Caco-2 (cell line): ENCODE measurements around the gene SELENOF. TPM values are rescaled to one million over a fixed set of nuclear protein-coding genes. Genes with fewer than 3 reads are reported as not detected.

Experiments
- Bru-seq: library from RNA; stranded (reverse); fragments of 400-500 nt; gene quantifications from one replicate; lab custom pipeline; 2021; lab: Mats Ljungman, UMichigan
- BruChase-seq, 2 experiments: library from RNA; stranded (reverse); fragments of 400-500 nt; gene quantifications; one replicate each; lab custom pipeline; 2021; lab: Mats Ljungman, UMichigan
- BruUV-seq: library from RNA; stranded (reverse); fragments of 400-500 nt; replicated peaks from 2 replicates; lab custom pipeline; 2021; lab: Mats Ljungman, UMichigan
- CTCF ChIA-PET: fragments of 300-600 bp; sonication (Branson Sonifier 250); formaldehyde crosslinking; loops from one replicate; lab custom pipeline; 2022; ENCODE audit warnings: antibody characterized with exemption; lab: Charles Lee
- POLR2A ChIA-PET: fragments of 300-600 bp; sonication (Branson Sonifier 250); formaldehyde crosslinking; loops from one replicate; lab custom pipeline; 2022; ENCODE audit warnings: antibody characterized with exemption; lab: Charles Lee
- DNase-seq, 2 experiments: peaks; one replicate each; pipeline versions ENCODE4 v3.0.0 to v3.0.0-alpha.2; 2020 to 2022
- H3K27me3 ChIP-seq: replicated peaks from 2 replicates; pipeline ENCODE4 v1.6.0; 2011; ENCODE audit warnings: low read length; ENCODE audit not compliant: control insufficient read depth, insufficient read depth
- H3K36me3 ChIP-seq: 2 replicates; pipeline ENCODE4 v1.5.1; 2011; ENCODE audit warnings: low read length; ENCODE audit not compliant: control insufficient read depth, insufficient read depth
- H3K4me1 ChIP-seq: fragments of 250-450 bp; sonication (Bioruptor Pico); 2 replicates; pipeline ENCODE4 v1.5.1; 2020; ENCODE audit warnings: mild to moderate bottlenecking
- H3K4me3 ChIP-seq: 2 replicates; pipeline ENCODE4 v1.5.1; 2011; ENCODE audit warnings: low read depth, mild to moderate bottlenecking, control low read depth, low read length
- H3K9me3 ChIP-seq: fragments of 250-450 bp; sonication (Bioruptor Pico); 2 replicates; pipeline ENCODE4 v1.5.1; 2020; ENCODE audit warnings: mild to moderate bottlenecking, moderate library complexity
- H3K27ac Mint-ChIP-seq: one replicate; pipeline ENCODE4 v1.8.0; 2022; ENCODE audit warnings: mixed read lengths; ENCODE audit not compliant: unreplicated experiment
- H3K27me3 Mint-ChIP-seq: one replicate; pipeline ENCODE4 v1.8.0; 2022; ENCODE audit warnings: mixed read lengths; ENCODE audit not compliant: insufficient read depth, unreplicated experiment
- H3K36me3 Mint-ChIP-seq: one replicate; pipeline ENCODE4 v1.8.0; 2022; ENCODE audit warnings: mild to moderate bottlenecking, mixed read lengths; ENCODE audit not compliant: insufficient read depth, unreplicated experiment
- H3K4me1 Mint-ChIP-seq: one replicate; pipeline ENCODE4 v1.8.0; 2022; ENCODE audit warnings: low read depth, mixed read lengths; ENCODE audit not compliant: unreplicated experiment
- H3K4me3 Mint-ChIP-seq: one replicate; pipeline ENCODE4 v1.8.0; 2022; ENCODE audit warnings: mild to moderate bottlenecking, moderate library complexity, mixed read lengths; ENCODE audit not compliant: unreplicated experiment
- H3K9me3 Mint-ChIP-seq: one replicate; pipeline ENCODE4 v1.8.0; 2022; ENCODE audit warnings: mixed read lengths; ENCODE audit not compliant: unreplicated experiment
- CTCF ChIP-seq, 2 experiments: fragments of 200-600 bp in 1 of 2; IDR thresholded peaks; 1 replicate in 1 of 2; 2 replicates in 1 of 2; pipeline versions ENCODE4 v1.5.1 to v1.8.0; 2011 to 2022; ENCODE audit warnings: antibody characterized with exemption in 1 of 2, control low read depth in 1 of 2, inconsistent platforms in 1 of 2, low read depth in 1 of 2, low read length in 1 of 2, mild to moderate bottlenecking in 1 of 2, moderate library complexity in 1 of 2; ENCODE audit not compliant: insufficient read depth in 1 of 2, severe bottlenecking in 1 of 2, unreplicated experiment in 1 of 2
- intact Hi-C: fragments of 100-400 bp; cut with micrococcal nuclease; formaldehyde crosslinking; loops from one replicate; pipeline ENCODE4 v1.10.0; 2022; ENCODE audit not compliant: unreplicated experiment
- long read RNA-seq: library from polyadenylated mRNA; stranded (forward); transcript quantifications from one replicate; pipeline ENCODE4 v2.0.0, GENCODE V29; 2022
- total RNA-seq: library from RNA; stranded (reverse); gene quantifications from 2 replicates; pipeline ENCODE4 v1.2.3, GENCODE V29; 2022

SELENOF gene
- 161 and 166 TPM in 2 replicates for total RNA-seq
- percentile 88 among the genes with signal in this experiment for Bru-seq, nascent RNA
- BruChase-seq, experiment 1, labeled RNA remaining after a 2-hour chase = percentile 81 among the genes with signal in this experiment
- BruChase-seq, experiment 2, labeled RNA remaining after a 6-hour chase = percentile 88 among the genes with signal in this experiment
- long read RNA-seq, transcript SELENOF-202 (4 exons, 1,220 nt) = minor isoform, 33 of 375 reads
- long read RNA-seq, transcript SELENOF-205 (5 exons, 831 nt) = minor isoform, 5 of 375 reads
- long read RNA-seq, transcript SELENOF-201 (5 exons, 1,781 nt) = major isoform, 297 of 375 reads
- long read RNA-seq, partial matches to known transcripts = 10 of 375 reads
- long read RNA-seq, other reads (novel, unspliced or antisense) = 30 of 375 reads

DNA sequence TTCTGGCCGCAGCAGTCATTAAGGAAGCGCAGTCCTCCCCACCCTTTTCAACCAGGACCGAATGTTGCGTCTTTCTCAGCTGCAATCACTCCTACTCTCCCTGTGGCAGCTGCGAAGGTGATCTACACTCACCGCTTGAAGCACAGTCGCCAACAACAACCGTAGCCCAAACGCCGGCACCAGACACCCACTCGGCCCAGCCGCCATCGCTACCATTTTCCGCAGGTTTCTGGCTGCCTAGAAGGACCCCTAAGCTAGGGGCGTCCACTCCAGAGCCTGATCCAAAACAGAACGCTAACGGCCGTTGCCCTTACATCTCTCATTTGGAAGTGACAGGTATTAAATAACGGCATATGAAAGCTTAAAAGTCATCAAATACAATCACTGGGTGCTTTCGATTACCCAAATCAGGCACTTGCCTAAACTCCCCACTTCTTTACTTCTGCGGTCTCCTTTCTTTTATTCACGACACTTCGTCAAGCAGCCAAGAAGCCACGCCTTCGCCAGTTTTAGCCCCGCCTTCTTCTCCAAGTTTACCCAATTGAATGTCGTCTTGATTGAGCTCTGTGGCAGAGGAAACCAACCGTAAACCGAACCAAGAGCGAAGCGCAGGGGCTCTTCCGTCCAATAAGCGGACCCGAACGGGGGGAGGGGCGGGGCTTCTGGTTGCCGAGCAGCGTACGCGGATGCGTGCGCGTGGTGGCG, at the start of gene SELENOF:
TSS of gene SELENOF (minus strand) at position 231 of the 705 bp plus-strand sequence. CDS start at position 216, 15 bp downstream.
- Mint-ChIP-seq H3K27ac (no peak within 1 kb of the TSS), H3K27me3 (no peaks in the 10 kb centered on the region), H3K4me3 (no peak within 1 kb of the TSS), H3K9me3 (no peaks in the 10 kb centered on the region), H3K4me1 (peaks cover 11% of the 10 kb centered on the region), H3K36me3 (peaks cover 23% of the 10 kb centered on the region)
- no peak for TF ChIP-seq CTCF (IDR thresholded peaks at IDR 0.05; ENCODE audit: insufficient read depth in 1 of 2, low read depth in 1 of 2, low read length in 1 of 2, severe bottlenecking in 1 of 2, unreplicated experiment in 1 of 2)
- Histone ChIP-seq H3K9me3 (no peaks in the 10 kb centered on the region), H3K4me1 (no peaks in the 10 kb centered on the region; the same call in none of the 2 replicates), H3K27me3 (no peaks in the 10 kb centered on the region), H3K4me3 (peak within 1 kb of the TSS; percentile 92), H3K36me3 (no peaks in the 10 kb centered on the region)
- ChIA-PET CTCF (interaction anchor here (0.6 to 1.3 kb wide), 5 partner anchors 20 to 210 kb away, joined by 3 to 6 read pairs (median 4); partner anchors contain the start of gene SH3GLB1), POLR2A (interaction anchor here (0.6 to 1.0 kb wide), 7 partner anchors 20 to 209 kb away, joined by 3 to 8 read pairs (median 6); no protein-coding TSS in a partner anchor)
- DNase-seq = peak; percentile 96 to 98
- no TSS peak for BruUV-seq
- intact Hi-C loops = loop anchor here (1.0 to 10.0 kb wide), 4 partner anchors 111 to 529 kb away; partner anchors contain the start of gene SH3GLB1

- no peaks in the 10 kb centered on the region for H3K4me1 Mint-ChIP-seq
- BruUV-seq = no TSS peak
- H3K27ac Mint-ChIP-seq = no peak overlapping the region
- no peaks in the 10 kb centered on the region for H3K27me3 Mint-ChIP-seq
- no peak for DNase-seq
- H3K4me3 Mint-ChIP-seq = no peak overlapping the region
- CTCF ChIA-PET = no interaction called here
- Histone ChIP-seq H3K27me3 (no peaks in the 10 kb centered on the region), H3K9me3 (no peaks in the 10 kb centered on the region), H3K4me1 (0 out of 2 replicates have a peak, but pooled peaks cover 3% of the 10 kb centered on the region), H3K4me3 (no peak overlapping the region), H3K36me3 (no peaks in the 10 kb centered on the region)
- intact Hi-C loops = loop anchor here (10.0 kb wide), 1 partner anchor 256 kb away; the partner anchor contains the start of gene SH3GLB1
- H3K36me3 Mint-ChIP-seq = peaks cover 21% of the 10 kb centered on the region
- no peak for TF ChIP-seq CTCF (IDR thresholded peaks at IDR 0.05; ENCODE audit: insufficient read depth in 1 of 2, low read depth in 1 of 2, low read length in 1 of 2, severe bottlenecking in 1 of 2, unreplicated experiment in 1 of 2)
- POLR2A ChIA-PET = no interaction called here
- no peaks in the 10 kb centered on the region for H3K9me3 Mint-ChIP-seq
Observed at GRCh38 chr1:86960548-86960947, 46.6 kb upstream of the SELENOF start.

DNA sequence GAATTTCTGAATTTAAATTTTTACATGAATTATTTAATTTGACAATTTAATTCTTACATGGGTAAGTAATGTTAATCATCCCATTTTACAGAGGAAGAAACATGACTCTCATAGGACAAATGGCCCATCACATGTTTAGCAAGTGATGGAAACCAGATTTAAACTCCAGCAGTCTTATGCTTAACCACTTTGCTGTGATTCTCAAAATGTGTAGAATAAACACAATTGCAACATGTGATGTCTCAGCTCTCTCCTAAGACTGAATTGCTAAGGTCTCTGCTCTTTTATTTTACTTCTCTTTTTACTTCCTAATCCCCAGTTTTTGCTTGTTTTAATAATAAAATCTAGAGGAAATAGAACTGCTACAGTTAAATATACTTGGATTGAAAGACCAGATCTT, 43.3 kb upstream of the SELENOF start:
- H3K36me3 ChIP-seq = no peaks in the 10 kb centered on the region
- no peaks in the 10 kb centered on the region for H3K9me3 ChIP-seq
- POLR2A ChIA-PET = no interaction called here
- Mint-ChIP-seq H3K27me3 (no peaks in the 10 kb centered on the region), H3K4me1 (no peaks in the 10 kb centered on the region), H3K27ac (no peak overlapping the region), H3K9me3 (no peaks in the 10 kb centered on the region), H3K4me3 (no peak overlapping the region), H3K36me3 (peaks cover 6% of the 10 kb centered on the region)
- intact Hi-C loops = no loop called here
- DNase-seq = no peak
- no peaks in the 10 kb centered on the region for H3K27me3 ChIP-seq
- TF ChIP-seq CTCF (IDR thresholded peaks at IDR 0.05; ENCODE audit: insufficient read depth in 1 of 2, low read depth in 1 of 2, low read length in 1 of 2, severe bottlenecking in 1 of 2, unreplicated experiment in 1 of 2) = no peak
- CTCF ChIA-PET = no interaction called here
- no peak overlapping the region for H3K4me3 ChIP-seq
- H3K4me1 ChIP-seq = no peaks in the 10 kb centered on the region
- no TSS peak for BruUV-seq
